ENCODE measurements around the gene SHMT2. TPM values are rescaled to one million over a fixed set of nuclear protein-coding genes. Genes with fewer than 3 reads are reported as not detected.

Gene SHMT2
- polyA plus RNA-seq, 2 donors = 19.8 to 69.5 TPM

DNA sequence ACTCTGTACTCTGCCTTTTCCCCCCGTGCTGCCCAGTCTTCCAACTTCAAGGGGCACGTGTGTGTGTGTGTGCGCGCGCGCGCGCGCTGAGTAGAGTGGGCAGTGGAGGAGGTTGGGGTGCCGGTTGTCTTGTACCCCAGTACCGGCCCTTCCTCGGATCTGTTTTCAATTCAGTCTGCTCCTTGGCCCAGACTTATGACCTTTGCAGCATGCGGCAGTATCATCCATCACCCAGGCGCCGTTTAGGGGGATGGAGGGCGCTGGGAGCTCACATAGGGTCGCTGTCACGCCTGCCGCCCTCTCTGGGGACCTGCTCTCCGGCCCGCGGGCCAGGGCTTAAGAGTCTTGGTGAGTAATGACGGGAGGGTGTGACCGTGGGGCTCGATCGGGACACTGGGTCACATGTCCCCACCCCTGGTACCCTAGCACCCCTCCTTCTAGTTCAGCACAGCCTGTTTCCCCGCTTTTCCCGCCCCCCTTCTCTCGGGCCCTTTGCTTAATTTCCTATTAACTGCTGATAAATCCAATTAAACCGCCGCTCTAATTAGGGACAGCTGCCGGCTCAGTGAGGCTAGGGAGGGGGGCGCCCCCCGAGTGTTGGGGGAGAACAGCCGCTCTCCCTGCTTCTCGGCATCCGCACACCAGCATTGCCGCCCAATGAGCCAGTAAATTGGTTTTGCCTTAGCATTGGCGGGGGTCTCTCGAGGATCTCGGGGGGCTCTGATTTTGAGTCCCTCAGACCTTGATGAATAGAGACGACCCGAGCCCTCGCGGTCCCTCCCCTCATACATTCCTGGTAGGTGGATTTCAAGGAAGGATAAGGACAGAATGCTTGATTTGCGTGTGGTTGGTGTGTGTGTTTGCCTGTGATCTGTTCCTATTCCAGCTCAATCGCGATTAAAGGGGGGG lies 12.1 kb downstream of the SHMT2 start:
- Histone ChIP-seq H3K36me3 (ENCODE audit: control insufficient read depth in 2 of 2, insufficient read depth in 2 of 2, low read length in 1 of 2) (no peaks in the 10 kb centered on the region), H3K27ac (ENCODE audit: low read depth in 2 of 2, low read length in 1 of 2) (no peak overlapping the region), H3K4me1 (ENCODE audit: control insufficient read depth in 2 of 2, insufficient read depth in 2 of 2, low read length in 1 of 2) (peaks cover 14 to 38% of the 10 kb centered on the region in 2 donors), H3K4me3 (ENCODE audit: low read depth in 1 of 2, low read length in 2 of 2) (no peak overlapping the region), H3K27me3 (ENCODE audit: control insufficient read depth in 1 of 2, insufficient read depth in 2 of 2, low read length in 2 of 2) (peaks cover 0 to 9% of the 10 kb centered on the region in 2 donors), H3K9me3 (ENCODE audit: control insufficient read depth in 2 of 2, insufficient read depth in 1 of 2, low read depth in 1 of 2, low read length in 1 of 2) (no peaks in the 10 kb centered on the region)
- WGBS, 2 donors = 9 to 10% methylated on average over 48 of the region's 48 CpGs

DNA sequence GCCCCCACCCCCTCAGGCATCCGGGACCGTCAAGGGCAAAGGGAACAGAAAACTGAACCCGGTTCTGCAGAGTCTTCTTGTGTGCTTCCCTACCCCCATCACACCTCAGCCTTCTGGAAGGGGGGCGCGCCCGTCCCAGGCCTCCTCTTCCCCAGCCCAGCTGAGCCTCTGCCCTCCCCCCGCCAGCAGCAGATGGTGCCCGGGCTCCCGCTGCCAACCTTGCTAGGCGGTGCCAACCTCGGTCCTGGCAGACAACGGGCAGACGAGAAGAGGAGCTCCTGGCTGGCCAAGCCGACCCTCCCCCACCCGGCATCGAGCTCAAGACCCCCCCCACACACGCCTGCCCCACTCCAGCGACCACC lies 12.8 kb downstream of the SHMT2 start:
- Histone ChIP-seq H3K4me1 (ENCODE audit: control insufficient read depth in 2 of 2, insufficient read depth in 2 of 2, low read length in 1 of 2) (peaks cover 14 to 32% of the 10 kb centered on the region in 2 donors), H3K9me3 (ENCODE audit: control insufficient read depth in 2 of 2, insufficient read depth in 1 of 2, low read depth in 1 of 2, low read length in 1 of 2) (no peaks in the 10 kb centered on the region), H3K27ac (ENCODE audit: low read depth in 2 of 2, low read length in 1 of 2) (no peak overlapping the region), H3K36me3 (ENCODE audit: control insufficient read depth in 2 of 2, insufficient read depth in 2 of 2, low read length in 1 of 2) (no peaks in the 10 kb centered on the region), H3K27me3 (ENCODE audit: control insufficient read depth in 1 of 2, insufficient read depth in 2 of 2, low read length in 2 of 2) (peaks cover 0 to 9% of the 10 kb centered on the region in 2 donors), H3K4me3 (ENCODE audit: low read depth in 1 of 2, low read length in 2 of 2) (peak overlapping the region in 1 of 2 donors; percentile 23)
- 1 to 3% methylated on average over 12 to 18 of the region's 18 CpGs for WGBS, 2 donors

DNA sequence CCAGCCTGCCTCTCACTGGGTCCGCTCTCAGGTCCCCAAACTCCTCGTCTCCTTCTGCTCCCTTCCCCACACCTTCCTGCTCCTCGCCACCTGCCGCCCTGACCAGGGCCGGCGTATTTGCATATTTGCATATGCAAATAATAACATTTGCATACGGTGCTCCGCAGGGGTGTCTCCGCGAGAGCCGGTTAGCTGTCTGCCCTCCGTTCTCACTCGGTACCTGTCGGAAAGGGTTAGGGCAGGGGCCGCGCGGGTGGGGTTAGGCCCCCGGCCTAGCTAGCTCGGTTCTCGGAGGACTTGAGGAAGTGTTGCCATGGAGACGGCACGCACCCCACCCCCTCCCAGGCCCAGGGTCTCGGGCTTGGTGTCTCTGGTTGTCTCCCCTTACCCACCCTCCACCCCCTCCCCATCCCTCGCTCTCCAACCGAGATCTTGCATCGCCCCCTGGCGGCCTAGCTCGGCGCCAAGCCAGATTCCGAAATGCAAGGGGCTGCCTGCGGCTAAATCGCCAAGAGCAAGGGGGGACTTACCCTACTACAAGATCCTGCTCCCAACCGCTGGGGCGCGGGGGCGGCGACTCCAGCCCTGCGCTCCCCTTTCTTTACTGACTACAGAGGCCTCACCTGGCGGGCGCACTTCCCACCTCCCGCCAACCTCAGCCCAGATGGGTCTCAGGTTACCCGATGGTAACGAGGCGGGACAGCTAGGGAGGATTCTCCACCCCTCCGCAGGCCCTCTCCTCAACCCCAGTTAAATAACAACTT lies 13.4 kb downstream of the SHMT2 start:
- no peak overlapping the region for H3K27ac ChIP-seq (ENCODE audit: low read depth in 2 of 2, low read length in 1 of 2)
- 1 to 2% methylated on average over 45 of the region's 45 CpGs for WGBS, 2 donors
- no peaks in the 10 kb centered on the region for H3K9me3 ChIP-seq (ENCODE audit: control insufficient read depth in 2 of 2, insufficient read depth in 1 of 2, low read depth in 1 of 2, low read length in 1 of 2)
- peak overlapping the region in 1 of 2 donors; percentile 23 for H3K4me3 ChIP-seq (ENCODE audit: low read depth in 1 of 2, low read length in 2 of 2)
- peaks cover 14 to 31% of the 10 kb centered on the region in 2 donors for H3K4me1 ChIP-seq (ENCODE audit: control insufficient read depth in 2 of 2, insufficient read depth in 2 of 2, low read length in 1 of 2)
- H3K27me3 ChIP-seq (ENCODE audit: control insufficient read depth in 1 of 2, insufficient read depth in 2 of 2, low read length in 2 of 2) = peaks cover 0 to 9% of the 10 kb centered on the region in 2 donors
- no peaks in the 10 kb centered on the region for H3K36me3 ChIP-seq (ENCODE audit: control insufficient read depth in 2 of 2, insufficient read depth in 2 of 2, low read length in 1 of 2)

DNA sequence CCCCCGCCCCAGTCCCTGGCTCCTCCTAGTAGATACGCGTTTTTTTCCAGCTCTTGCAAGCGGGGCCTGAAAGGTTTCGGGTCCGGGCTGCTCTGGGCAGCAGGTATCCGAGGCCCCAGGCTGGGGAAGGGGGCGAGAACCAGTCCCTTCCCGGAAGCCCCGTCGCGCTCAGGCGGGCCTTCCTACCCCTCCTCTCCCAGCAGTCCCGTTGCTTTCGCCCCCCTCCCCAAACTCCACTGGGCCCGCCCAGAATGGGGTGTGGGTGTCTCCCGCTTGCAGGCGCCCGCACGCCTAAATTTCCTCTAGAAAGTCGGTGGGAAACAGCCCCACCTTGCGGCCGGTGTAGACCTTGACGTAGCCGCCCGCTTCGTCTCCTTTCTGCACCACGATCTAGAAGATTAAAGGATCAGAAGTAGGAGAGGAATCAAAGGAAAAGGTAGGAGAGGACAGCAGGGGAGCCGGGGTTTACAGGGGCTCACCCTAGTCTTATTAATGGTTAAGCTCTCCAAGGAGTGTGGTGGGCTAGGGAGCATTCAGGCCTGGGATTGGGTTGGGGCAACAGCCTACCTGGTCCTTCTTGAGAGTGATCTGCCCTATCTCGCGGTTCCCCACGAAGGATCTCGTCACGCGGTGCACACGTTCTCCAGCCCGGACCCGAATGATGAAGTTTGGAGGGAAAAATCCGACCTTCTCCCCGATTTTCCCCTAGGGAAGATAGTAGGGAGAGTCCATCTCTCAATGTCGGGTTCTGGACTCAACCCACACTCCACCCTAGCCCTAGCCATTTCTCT lies 14.2 kb downstream of the SHMT2 start:
- Histone ChIP-seq H3K4me3 (ENCODE audit: low read depth in 1 of 2, low read length in 2 of 2) (peak overlapping the region; percentile 20 to 41), H3K4me1 (ENCODE audit: control insufficient read depth in 2 of 2, insufficient read depth in 2 of 2, low read length in 1 of 2) (peaks cover 14 to 26% of the 10 kb centered on the region in 2 donors), H3K27ac (ENCODE audit: low read depth in 2 of 2, low read length in 1 of 2) (no peak overlapping the region), H3K9me3 (ENCODE audit: control insufficient read depth in 2 of 2, insufficient read depth in 1 of 2, low read depth in 1 of 2, low read length in 1 of 2) (no peaks in the 10 kb centered on the region), H3K36me3 (ENCODE audit: control insufficient read depth in 2 of 2, insufficient read depth in 2 of 2, low read length in 1 of 2) (no peaks in the 10 kb centered on the region), H3K27me3 (ENCODE audit: control insufficient read depth in 1 of 2, insufficient read depth in 2 of 2, low read length in 2 of 2) (peaks cover 0 to 9% of the 10 kb centered on the region in 2 donors)
- WGBS, 2 donors = 6 to 7% methylated on average over 41 of the region's 41 CpGs

DNA sequence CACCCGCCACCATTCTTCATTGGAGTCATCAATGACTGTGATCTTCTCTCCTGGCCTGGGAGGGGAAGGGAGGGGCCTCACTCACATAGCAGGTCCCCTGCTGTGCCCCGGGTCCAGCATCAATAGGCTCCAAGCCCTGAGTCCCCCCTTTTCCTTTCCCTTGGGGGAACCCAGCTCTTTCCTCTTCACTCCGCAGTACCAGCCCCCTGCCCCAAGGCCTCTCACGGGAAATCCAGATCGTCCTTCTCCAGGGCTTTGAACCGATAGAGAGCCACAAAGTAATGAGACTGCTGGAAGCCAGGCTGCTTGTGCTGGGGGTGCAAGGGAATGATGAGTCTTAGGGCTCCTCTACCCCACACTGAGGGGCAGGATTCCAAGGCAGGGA lies 14.8 kb downstream of the SHMT2 start:
- Histone ChIP-seq H3K4me1 (ENCODE audit: control insufficient read depth in 2 of 2, insufficient read depth in 2 of 2, low read length in 1 of 2) (peaks cover 14 to 22% of the 10 kb centered on the region in 2 donors), H3K36me3 (ENCODE audit: control insufficient read depth in 2 of 2, insufficient read depth in 2 of 2, low read length in 1 of 2) (no peaks in the 10 kb centered on the region), H3K27me3 (ENCODE audit: control insufficient read depth in 1 of 2, insufficient read depth in 2 of 2, low read length in 2 of 2) (peaks cover 0 to 9% of the 10 kb centered on the region in 2 donors), H3K27ac (ENCODE audit: low read depth in 2 of 2, low read length in 1 of 2) (no peak overlapping the region), H3K4me3 (ENCODE audit: low read depth in 1 of 2, low read length in 2 of 2) (no peak overlapping the region), H3K9me3 (ENCODE audit: control insufficient read depth in 2 of 2, insufficient read depth in 1 of 2, low read depth in 1 of 2, low read length in 1 of 2) (no peaks in the 10 kb centered on the region)
- WGBS, 2 donors = 58 to 71% methylated on average over 6 of the region's 6 CpGs

DNA sequence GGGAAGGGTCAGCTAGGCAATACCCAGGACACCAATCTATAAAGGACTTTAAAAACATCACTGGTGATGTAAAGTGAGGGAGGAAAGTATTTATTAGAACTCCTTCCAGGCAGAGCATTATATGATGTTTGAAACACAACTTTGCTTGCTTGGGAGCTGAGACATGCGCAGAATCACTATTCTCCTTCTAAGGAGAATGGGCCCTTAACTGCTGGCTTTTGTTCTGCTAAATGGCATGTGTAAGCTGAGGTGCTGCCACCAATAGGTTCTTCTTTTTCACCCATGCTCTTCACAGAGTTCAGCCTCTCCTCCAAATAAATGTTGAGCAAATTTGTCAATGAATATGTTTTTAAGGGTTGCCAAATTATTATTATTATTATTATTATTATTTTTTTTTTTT lies 17.5 kb downstream of the SHMT2 start:
- 98 to 100% methylated on average over 1 of the region's 1 CpG for WGBS, 2 donors
- H3K27me3 ChIP-seq (ENCODE audit: control insufficient read depth in 1 of 2, insufficient read depth in 2 of 2, low read length in 2 of 2) = peaks cover 0 to 8% of the 10 kb centered on the region in 2 donors
- H3K4me3 ChIP-seq (ENCODE audit: low read depth in 1 of 2, low read length in 2 of 2) = no peak overlapping the region
- no peak overlapping the region for H3K27ac ChIP-seq (ENCODE audit: low read depth in 2 of 2, low read length in 1 of 2)
- no peaks in the 10 kb centered on the region for H3K36me3 ChIP-seq (ENCODE audit: control insufficient read depth in 2 of 2, insufficient read depth in 2 of 2, low read length in 1 of 2)
- H3K9me3 ChIP-seq (ENCODE audit: control insufficient read depth in 2 of 2, insufficient read depth in 1 of 2, low read depth in 1 of 2, low read length in 1 of 2) = no peaks in the 10 kb centered on the region
- H3K4me1 ChIP-seq (ENCODE audit: control insufficient read depth in 2 of 2, insufficient read depth in 2 of 2, low read length in 1 of 2) = peaks cover 3 to 5% of the 10 kb centered on the region in 2 donors

DNA sequence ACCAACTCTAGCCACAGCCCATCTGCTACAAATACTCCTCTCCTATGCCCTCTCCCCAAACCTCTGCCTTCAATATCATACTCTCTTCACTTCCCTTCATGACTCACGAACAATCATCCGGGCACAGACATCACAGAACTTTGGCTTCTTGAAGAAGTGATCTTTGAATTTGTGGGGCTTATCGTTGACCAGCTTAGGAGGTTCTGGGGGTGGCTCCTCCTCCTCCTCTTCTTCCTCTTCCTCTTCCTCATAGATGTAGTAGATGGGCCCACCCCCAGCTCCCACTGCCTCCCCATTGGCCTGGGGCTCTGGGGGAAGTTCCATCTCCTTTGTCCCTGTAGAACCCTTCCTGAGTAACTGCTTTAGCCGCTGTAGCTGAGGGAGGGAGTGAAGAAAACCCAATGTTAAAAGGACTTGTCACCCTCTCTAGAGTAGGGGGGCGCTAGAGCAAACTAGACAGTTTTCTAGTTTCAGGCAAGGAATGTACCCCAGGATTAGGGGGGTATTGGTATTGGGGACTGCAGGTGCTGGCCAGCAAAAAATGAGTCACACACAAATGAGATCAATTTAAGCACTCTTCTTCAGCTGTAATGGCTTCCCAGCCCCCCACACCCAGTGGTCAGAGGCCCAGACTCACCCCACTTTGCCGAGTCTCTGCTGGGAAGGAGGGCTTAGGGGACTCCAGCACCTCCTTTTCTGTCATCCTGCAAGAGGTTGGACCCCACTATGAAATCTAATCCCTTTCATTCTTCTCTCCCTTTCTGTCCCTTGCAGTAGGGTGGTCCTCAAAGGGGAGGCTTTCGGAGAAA lies 19.6 kb downstream of the SHMT2 start:
- no peaks in the 10 kb centered on the region for H3K9me3 ChIP-seq (ENCODE audit: control insufficient read depth in 2 of 2, insufficient read depth in 1 of 2, low read depth in 1 of 2, low read length in 1 of 2)
- no peaks in the 10 kb centered on the region for H3K4me1 ChIP-seq (ENCODE audit: control insufficient read depth in 2 of 2, insufficient read depth in 2 of 2, low read length in 1 of 2)
- H3K27me3 ChIP-seq (ENCODE audit: control insufficient read depth in 1 of 2, insufficient read depth in 2 of 2, low read length in 2 of 2) = no peaks in the 10 kb centered on the region
- H3K36me3 ChIP-seq (ENCODE audit: control insufficient read depth in 2 of 2, insufficient read depth in 2 of 2, low read length in 1 of 2) = no peaks in the 10 kb centered on the region
- 76 to 81% methylated on average over 7 of the region's 7 CpGs for WGBS, 2 donors
- no peak overlapping the region for H3K27ac ChIP-seq (ENCODE audit: low read depth in 2 of 2, low read length in 1 of 2)
- H3K4me3 ChIP-seq (ENCODE audit: low read depth in 1 of 2, low read length in 2 of 2) = no peak overlapping the region

DNA sequence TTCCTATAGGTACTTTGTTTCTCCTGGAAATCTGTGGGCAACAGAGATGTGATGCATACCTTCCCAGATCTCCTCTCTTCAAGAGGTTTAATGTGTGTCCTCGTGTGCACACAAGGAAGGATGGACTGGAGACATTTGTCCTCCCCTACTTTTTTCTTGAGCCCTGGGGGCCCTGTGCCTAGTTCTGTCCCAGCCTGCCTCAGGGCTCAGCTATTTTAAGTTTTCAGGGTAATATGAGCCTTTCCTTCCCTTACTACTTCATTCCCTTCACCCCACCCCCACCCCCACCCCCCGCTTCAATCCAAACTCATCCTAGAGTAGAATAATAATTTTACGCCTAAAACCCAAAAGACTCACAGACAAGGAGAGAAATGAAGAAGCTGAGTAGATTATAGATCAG lies 21.0 kb downstream of the SHMT2 start:
- Histone ChIP-seq H3K36me3 (ENCODE audit: control insufficient read depth in 2 of 2, insufficient read depth in 2 of 2, low read length in 1 of 2) (peaks cover 0 to 5% of the 10 kb centered on the region in 2 donors), H3K4me3 (ENCODE audit: low read depth in 1 of 2, low read length in 2 of 2) (no peak overlapping the region), H3K9me3 (ENCODE audit: control insufficient read depth in 2 of 2, insufficient read depth in 1 of 2, low read depth in 1 of 2, low read length in 1 of 2) (no peaks in the 10 kb centered on the region), H3K27ac (ENCODE audit: low read depth in 2 of 2, low read length in 1 of 2) (no peak overlapping the region), H3K4me1 (ENCODE audit: control insufficient read depth in 2 of 2, insufficient read depth in 2 of 2, low read length in 1 of 2) (no peaks in the 10 kb centered on the region), H3K27me3 (ENCODE audit: control insufficient read depth in 1 of 2, insufficient read depth in 2 of 2, low read length in 2 of 2) (no peaks in the 10 kb centered on the region)
- WGBS, 2 donors = 74 to 86% methylated on average over 3 of the region's 3 CpGs
